Panc1 (cell line): ENCODE results near the gene RNF43.

Experiments
- CTCF ChIP-seq: fragments of 450-650 bp; IDR thresholded peaks from 2 replicates; pipeline ENCODE4 v1.5.1; 2017; ENCODE audit warnings: mild to moderate bottlenecking
- POLR2AphosphoS5 ChIP-seq: IDR thresholded peaks from 2 replicates; pipeline ENCODE4 v1.6.1; 2012; ENCODE audit warnings: mild to moderate bottlenecking, low read depth, low read length, moderate library complexity

- TF ChIP-seq CTCF = no peak
- no peak for TF ChIP-seq POLR2AphosphoS5
Observed at GRCh38 chr17:58380207-58381123, 36.9 kb downstream of the RNF43 start.
